D341Med (cell line): ENCODE data around the gene IL31.
"Not testable (repeated sequence)": the region's sequence is repeated elsewhere in the genome, so short reads cannot be mapped to it uniquely, and the experiment has no call there.

Source experiments
- DNase-seq: peaks from one replicate; pipeline ENCODE4 v3.0.0; 2012; ENCODE audit warnings: low spot score

IL31 gene

DNA sequence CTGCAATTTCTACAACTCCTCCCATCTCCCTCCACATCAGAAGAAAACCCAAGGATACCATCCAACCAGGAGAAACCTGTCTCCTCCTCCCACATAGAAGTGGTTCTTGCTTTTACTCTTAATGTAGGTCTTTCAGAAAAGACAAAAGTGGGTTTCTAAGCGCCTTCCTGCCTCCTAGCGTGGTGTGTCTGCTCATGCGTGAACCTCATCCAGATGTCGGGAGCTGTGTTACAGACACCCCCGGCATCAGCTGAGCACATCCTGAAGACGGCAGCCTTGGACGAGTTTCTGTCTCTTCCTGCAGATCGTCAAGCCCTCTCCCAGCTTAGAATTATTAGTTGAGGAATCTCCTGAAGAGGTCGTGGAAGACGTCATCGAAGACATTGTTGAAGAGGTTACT lies 18.4 kb upstream of the IL31 start:
- no peak for DNase-seq

DNA sequence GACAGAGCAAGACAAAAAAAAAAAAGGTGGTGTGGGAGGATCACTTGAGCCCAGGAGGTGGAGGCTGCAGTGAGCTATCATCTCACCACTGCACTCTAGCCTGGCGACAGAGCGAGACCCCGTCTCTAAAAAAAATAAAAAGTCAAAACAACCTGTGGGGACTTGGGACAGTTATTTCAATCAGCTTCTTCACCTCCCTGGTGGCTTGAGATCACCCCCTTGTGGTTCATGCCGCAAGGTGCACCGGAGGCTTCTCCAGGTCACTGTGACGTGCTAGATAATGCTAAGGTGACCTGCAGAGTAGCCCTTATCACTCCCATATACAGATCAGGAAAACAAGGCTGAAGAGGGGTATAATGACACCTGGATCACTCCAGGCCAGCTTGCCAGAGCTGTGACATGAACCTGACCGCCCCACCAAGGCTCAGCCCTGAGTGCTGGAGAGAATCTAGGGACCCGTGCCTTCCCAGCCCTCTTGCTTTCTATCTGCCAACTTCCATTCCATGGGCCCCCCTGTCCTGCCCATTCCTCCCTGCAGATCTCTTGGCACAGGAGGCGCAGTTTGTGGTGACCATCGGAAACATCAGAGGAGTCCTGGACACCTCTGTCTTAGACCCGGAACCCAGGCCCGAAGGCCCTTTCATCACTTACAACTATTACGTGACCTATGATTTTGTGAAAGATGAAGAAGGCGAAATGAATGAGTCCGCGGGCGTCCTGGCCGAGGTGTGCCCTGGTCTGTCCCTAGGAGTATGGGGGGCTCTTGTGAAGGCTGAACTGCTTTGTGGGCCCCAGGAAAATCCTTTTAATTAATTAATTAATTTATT lies 17.0 kb upstream of the IL31 start:
- DNase-seq = peak; percentile 84

DNA sequence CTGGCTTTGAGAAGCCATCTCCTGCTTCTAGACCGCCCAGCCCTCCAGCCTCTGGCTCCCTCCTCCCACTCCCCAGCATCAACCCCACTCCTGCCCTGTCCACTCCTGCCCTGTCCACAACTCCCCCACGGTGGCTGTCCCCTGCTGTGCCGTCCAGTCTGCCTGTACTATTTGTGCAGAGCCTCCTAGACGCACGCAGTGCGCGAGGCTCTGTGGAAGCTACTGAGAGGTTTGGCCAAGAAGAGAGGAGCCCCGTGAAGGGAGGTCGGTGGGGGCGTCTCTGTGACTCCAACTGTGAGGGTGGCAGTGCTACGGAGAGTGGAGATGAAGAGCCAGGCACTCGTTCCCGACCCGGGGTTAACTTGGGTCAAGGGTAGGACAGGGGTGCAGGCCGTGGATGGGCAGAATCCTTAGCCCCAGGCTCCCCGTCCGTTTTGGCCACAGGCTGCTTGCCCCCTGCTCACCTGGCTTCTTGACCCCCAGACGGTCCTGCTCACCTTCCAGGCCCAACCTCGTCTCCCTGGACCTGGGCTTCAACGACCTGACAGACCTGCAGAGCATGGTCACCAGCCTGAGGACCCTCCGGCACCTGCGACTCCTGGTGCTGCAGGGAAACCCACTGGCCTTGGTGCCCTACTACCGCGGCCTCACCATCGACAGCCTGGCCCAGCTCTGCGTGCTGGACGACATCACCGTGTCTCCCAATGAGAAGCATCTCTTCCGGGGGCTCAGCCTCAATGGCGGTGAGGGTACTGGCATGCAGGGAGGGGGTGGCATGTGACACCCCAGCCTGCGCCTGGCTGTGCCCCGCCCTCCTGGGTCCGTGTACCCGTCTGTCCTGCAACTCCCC lies 15.8 kb upstream of the IL31 start:
- DNase-seq = peak; percentile 25

DNA sequence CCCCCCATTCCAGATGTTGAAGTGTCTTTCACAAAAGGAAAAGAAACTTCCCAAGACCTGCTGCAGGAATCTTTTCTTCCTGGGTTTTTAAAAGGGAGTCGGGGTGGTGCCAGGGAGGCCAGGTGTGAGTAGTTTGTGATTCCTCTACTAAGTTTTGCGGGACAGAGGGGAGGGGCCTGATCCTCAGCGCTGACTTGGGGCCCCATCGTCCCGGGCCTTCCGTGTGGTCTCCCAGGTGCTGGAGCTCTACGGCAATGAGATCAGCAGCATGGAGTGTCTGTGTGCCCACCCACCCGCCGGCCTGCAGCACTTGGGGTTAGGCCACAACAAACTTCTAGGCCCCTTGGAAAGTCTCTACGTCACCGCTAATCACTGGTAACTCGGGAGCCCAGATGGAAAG lies 13.4 kb upstream of the IL31 start:
- DNase-seq = no peak

DNA sequence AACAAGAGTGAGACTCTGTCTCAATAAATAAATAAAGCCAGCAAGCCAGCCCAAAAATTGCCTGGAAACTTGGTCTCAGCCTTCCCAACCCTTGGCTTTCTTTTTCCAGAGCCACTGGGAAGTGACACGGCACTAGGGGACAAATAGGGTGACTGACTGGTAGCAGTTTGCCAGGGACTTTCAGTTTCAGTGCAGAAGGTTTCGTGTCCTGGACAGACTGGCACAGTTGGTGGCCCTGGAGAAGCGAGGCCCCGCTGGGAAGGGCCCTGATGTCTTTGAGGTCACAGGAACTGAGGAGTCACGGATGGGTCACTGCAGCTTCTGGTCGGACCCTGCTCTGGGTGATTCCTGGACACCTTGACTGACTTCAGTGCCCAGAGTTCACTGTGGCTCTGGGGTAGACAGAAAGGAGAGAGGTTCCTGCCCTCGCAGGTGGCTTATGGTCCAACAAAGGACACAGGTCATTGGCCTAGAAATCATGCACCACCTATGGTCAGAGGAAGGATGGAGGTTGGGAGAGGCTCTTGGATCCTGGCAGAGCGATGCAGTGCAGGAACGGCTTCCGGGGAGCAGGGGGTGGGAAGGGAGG lies 11.6 kb upstream of the IL31 start:
- no peak for DNase-seq

DNA sequence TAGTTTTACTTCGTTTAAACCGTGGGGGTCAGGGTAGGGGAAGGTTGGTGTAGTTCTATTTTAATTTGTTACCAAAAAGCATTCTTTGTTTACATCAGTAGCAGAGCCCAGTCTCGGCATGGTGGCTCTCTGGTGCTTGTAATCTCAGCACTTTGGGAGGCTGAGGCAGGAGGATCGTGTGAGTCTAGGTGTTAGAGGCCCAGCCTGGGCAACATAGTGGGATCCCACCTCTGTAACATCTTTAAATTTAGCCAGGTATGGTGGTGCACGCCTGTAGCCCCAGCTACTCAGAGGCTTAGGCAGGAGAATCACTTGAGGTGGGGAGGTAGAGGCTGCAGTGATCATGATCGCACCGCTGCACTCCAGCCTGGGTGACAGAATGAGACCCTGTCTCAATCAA lies 11.1 kb upstream of the IL31 start:
- no peak for DNase-seq

DNA sequence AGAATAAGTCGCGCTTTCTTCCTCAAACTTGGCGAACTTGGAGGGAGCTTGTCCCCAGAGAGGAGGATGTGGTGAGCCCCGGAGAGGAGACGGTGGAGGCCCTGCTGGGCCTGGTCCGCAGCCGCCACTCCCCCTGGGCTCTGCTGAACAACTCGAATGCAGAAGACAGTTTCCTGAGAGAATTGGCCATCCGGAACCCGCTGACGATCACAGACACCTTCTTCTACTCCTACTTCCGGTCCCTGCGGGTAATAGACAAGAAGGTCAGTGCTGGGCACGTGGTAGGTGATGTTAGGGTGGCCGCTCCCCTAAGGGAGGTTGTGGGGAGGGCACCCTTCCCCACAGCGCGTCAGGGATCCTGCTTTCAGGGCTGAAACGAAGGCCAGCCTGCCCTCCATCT lies 10.5 kb upstream of the IL31 start:
- no peak for DNase-seq

DNA sequence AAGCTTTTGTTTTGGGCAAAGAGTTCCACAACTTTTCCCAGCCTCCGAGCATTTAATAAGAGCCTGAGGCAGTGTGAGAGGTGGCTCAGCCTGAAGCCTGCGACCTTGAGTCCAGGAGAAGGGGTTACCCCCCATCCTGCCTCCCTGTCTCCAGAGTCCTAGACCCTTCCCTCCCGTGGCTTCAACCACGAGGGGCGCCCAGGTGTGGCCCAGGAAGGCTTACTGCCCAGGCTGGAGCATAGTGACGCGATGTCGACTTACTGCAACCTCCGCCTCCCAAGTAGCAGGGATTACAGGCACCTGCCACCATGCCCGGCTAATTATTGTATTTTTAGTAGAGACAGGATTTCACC lies 9.5 kb upstream of the IL31 start:
- DNase-seq = no peak

DNA sequence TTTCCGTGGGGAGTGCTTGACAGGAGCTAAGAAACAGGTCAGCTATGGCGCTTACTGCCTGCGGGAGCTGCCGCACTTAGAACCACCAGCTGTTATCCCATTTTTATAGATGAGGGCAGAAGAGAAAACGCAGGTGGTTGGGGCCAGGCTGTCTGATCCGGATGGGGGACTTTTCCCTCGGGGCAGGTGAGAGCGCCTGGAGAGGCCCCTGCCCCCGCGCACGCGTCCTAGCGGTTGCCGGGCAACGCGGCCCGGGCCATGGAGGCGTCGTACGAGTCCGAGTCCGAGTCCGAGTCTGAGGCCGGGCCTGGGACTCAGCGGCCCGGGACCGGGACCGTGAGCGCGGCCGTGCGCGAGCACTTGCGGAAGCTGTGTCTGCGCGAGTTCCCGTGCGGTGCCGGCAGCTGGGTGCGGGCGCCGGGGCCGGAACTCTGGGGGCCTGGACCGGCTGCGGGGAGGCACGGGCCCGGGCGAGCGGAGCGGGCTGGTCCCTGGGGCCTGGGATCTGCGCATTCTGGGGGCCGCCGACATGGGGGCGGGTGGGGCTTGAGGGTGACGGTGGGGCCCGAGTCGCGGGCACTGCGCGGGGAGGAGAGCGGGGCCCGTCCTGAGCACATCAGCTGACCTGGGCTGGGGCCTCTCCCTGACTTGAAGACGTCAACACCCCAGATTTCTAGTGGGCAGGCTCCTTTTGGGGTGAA lies 9.0 kb upstream of the IL31 start, which contains the start of gene LRRC43:
Gene LRRC43 (plus strand): TSS at position 237 of the 701 bp plus-strand sequence. CDS start 22 bp downstream, at position 259.
- DNase-seq = peak; percentile 86

DNA sequence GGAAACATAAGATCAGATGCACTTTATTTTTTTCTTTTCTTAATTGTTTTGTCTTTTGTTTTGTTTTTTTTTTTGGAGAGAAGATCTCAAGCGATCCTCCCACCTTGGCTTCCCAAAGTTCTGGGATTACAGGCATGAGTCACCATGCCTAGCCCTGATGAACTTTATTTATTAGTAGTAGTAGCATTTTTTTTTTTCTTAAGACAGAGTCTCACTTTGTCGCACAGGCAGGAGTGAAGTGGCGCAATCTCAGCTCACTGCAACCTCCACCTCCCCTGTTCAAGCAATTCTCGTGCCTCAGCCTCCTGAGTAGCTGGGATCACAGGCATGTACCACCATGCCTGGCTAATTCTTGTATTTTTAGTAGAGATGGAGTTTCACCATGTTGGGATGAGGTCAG lies 2.5 kb upstream of the IL31 start:
- not testable (repeated sequence) for DNase-seq

DNA sequence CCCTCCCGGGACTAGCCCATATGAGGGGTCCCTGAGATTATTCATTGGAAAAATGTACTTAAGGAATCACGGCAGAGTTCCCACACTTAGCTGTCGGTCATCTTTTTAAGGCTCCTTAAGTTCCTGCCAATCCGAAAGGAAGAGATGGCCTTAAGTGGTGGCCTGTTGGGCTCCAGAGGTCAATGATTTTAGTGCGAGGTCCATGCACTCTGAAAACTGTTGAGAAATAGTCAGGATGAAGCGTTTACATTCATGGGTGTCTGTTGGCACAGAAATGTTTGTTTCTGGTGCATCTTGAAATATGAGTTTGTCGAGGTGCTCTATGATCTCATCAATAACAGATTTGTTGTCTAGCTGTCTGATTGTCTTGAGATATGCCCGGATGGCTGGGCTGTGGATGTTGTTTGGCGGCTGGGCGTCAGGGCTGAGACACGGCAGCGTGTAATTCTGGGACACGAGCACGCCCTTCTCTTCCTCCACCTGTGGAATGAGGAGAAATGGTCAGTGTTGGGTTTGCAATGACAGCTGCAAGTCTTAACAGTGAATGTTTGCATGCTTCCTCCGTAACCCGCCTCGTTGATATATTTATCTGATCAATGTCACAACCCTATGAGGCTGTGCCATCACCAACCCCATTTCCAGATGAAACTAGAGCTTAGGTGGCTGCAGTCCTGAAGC lies 1.6 kb downstream of the IL31 start:
- DNase-seq = no peak

DNA sequence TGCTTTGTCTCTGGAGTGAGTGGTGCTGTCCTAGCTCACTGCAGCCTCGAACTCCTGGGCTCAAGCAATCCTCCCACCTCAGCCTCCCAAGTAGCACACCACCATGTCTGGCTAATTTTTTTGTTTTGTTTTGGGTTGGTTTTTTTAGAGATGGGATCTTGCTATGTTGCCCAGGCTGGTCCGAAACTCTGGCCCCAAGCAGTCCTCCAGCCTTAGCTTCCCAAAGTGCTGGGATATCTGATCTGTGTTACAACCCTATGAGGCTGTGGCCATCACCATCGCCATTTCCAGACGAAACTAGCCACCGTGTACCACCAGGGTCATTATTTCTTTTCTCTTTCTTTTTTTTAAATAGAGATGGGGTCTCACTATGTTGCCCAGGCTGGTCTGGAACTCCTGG lies 2.6 kb downstream of the IL31 start:
- no peak for DNase-seq

DNA sequence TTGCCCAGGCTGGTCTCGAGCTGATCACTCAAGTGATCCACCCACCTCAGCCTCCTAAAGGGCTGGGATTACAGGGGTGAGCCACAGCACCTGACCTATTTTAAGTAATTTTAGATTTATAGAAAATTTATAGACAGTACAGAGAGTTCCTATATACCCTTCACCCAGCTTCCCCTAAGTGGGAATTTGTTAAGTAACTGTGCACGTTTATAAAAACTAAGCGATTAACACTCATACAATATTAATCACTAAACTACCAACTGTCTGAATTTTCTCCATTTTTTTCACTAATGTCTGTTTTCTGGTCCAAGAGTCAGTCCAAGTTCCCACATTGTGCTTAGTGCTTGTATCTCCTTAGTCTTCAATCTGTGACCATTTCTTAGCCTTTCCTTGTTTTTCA lies 5.5 kb downstream of the IL31 start:
- no peak for DNase-seq

DNA sequence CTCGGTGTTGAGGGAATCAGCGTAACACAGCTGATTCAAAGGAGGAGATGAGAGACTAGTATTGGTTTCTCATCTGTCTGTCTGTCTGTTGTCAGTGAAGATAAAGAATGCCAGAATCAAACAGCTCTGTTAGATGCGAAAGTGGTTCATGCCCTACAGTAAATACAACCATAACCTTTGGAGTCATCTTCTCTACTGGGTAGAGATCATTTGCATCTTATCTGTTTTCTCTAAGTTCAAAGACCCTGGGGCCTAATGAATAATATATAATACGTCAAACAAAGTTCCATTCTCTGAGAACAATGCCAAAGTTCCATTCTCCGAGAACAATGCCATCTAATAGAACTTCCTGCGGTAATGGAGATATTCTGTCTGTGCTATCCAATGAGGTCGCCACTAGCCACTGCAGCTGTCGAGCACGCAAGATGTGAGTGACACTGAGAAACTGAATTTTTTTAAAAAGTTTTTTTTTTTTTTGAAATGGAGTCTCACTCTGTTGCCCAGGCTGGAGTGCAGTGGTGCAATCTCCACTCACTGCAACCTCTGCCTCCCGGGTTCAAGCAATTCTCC lies 6.6 kb downstream of the IL31 start:
- DNase-seq = no peak

DNA sequence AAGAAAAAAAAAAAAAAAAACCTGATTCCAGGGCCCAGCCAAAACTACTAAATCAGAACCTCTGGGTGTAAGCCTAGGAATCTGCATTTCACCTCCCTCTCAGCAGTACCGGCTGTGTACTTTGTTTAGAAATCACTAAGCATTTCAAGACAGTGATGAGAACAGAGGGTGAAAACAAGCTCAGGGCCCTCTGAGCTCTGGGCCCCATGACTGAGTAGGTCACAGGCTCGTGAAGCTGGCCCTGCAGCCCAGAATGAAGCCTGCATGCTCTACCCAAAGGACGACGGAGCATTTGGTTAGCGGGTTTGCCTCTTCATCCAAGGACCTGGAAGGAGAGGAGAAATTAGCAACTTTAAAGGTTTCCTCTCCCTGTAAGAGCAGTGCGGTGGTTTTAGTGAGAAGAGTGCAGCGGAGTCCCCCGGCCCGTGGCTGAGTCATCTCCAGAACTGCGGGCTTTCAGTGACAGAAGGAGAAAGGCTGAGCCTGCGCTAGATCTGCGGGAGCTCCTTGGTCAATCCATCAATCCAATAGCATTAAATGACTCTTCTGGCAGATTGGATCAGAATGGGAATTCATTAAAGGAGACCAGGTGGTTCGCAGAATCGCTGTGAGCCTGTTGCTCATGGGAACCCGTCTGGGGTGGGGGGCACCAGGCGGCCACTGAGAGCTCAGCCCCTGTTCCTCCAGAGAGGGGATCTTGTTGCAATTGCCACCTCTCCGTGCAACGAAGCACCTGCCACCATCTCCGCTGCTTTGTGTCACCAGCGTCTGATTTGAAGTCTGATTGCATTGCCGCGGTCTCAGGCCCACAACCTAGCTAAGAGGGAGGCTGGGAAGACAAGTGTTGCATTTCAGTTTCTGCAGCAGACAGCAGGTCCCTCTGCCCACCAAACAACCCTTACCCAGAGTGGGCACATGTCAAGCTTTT lies 7.3 kb downstream of the IL31 start:
- DNase-seq = no peak

DNA sequence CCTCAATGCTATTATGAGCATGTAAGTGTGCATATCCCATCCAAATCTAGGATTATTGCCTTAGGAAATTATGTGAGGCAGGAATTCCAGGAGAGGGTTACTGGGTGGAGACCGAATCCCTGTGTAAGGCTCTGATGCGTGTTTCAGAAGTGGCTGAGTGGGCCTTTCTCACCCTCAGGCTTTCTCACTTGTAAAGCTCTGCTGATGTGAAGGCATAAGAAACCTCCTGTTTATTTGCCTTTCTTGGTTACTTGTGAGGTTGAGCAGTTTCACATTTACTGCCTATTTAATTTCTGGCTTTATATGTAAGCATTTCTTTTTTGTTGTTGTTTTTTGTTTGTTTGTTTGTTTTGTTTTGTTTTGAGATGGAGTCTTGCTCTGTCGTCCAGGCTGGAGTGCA lies 11.0 kb downstream of the IL31 start:
- no peak for DNase-seq

DNA sequence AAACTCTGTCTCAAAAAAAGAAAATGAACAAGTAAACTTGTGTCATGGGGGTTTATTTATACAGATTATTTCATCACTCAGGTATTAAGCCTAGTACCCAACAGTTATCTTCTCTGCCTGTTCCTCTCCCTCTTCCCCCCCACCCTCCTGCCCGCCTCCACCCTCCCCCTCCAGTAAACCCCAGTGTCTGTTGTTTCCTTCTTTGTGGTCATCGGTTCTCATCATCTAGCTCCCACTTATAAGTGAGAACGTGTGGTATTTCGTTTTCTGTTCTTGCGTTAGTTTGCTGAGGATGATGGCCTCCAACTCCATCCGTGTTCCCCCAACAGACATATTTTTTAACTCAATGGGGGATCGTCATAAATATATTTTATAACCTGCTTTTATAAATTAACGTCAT lies 12.3 kb downstream of the IL31 start:
- DNase-seq = no peak

DNA sequence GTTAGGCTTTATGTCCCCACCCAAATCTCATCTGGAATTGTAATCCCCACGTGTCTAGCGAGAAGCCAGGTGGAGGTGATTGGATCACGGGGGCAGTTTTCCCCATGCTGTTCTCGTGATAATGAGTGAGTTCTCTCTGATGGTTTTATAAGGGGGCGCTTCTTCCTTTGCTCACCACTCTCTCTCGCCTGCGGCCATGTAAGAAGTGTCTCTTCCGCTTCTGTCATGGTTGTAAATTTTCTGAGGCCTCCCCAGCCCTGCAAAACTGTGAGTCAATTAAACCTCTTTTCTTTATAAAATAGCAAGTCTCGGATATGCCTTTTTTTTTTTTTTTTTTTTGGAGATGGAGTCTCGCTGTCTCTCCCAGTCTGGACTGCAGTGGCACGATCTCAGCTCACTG lies 13.3 kb downstream of the IL31 start:
- no peak for DNase-seq

DNA sequence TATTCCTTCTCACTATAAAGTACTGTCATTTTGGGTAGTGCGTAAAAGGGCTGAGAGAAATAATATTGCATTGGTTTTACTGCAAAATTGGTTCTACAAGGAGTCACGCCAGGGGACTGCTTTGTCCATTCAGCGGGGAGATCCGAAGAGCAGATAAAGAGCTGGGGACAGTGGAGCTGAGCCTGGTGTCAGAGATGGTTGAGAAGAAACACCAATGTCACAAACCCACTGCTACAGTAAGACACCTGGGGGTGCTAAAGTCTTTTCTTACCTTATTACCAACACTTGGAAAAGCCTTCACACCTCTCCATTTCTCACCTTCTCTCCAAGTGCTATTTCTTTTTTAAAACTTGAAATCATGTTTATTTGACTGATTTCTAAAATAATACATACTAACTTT lies 14.1 kb downstream of the IL31 start:
- peak; percentile 38 for DNase-seq

DNA sequence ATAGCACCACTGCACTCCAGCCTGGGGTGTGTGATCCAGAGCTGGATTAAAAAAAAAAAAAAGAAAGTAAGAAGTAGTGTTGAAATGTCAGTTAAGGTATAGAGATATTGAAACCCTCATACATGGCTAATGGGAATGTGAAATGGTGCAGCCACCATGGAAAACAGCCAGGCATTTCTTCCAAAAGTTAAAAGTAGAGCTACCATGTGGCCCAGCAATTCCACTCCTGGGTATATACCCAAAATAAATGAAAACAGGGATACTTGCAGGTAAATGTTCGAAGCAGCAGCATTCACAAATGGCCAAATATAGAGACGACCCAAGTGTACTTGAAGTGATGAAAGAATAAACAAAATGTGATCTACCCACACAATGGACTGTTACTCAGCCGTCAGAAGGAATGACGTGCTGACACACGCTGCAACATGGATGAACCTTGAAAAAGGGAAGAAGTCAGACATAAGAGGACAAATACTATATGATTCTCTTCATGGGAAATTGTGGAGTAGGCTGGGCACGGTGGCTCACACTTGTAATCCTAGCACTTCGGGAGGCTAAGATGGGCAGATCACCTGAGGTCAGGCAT lies 15.2 kb downstream of the IL31 start:
- DNase-seq = no peak
